Thymus (tissue), 11 donors: ENCODE data around the gene IFITM10. TPM values are rescaled to one million over a fixed set of nuclear protein-coding genes. Genes with fewer than 3 reads are reported as not detected.
A peak's percentile ranks its signal among the peaks of the same experiment; 100 is the strongest.

Experiments used
- DNase-seq, 9 donors: peaks; one replicate each; pipeline ENCODE4 v3.0.0-alpha.2; 2013; ENCODE audit warnings: low spot score in 9 of 9, low read depth in 6 of 9, missing footprints in 1 of 9
- H3K27ac ChIP-seq, 2 donors: one replicate each; pipeline ENCODE4 v1.5.1; 2013; ENCODE audit warnings: control low read depth in 1 of 2, low read depth in 1 of 2, low read length in 1 of 2, mild to moderate bottlenecking in 1 of 2, moderate library complexity in 1 of 2
- H3K27me3 ChIP-seq, 2 donors: one replicate each; pipeline ENCODE4 v1.5.1; 2013; ENCODE audit warnings: low read length in 1 of 2; ENCODE audit not compliant: control insufficient read depth in 2 of 2, insufficient read depth in 1 of 2
- H3K36me3 ChIP-seq, 2 donors: one replicate each; pipeline ENCODE4 v1.5.1; 2013; ENCODE audit warnings: low read length in 1 of 2, mild to moderate bottlenecking in 1 of 2, moderate library complexity in 1 of 2; ENCODE audit not compliant: control insufficient read depth in 2 of 2, insufficient read depth in 2 of 2
- H3K4me1 ChIP-seq, 2 donors: one replicate each; pipeline ENCODE4 v1.5.1; 2013; ENCODE audit warnings: low read length in 2 of 2; ENCODE audit not compliant: control insufficient read depth in 2 of 2, insufficient read depth in 2 of 2
- H3K4me3 ChIP-seq, 2 donors: one replicate each; pipeline ENCODE4 v1.5.1; 2013; ENCODE audit warnings: low read length in 2 of 2, control low read depth in 1 of 2, mild to moderate bottlenecking in 1 of 2
- H3K9me3 ChIP-seq, 2 donors: one replicate each; pipeline ENCODE4 v1.5.1; 2013; ENCODE audit warnings: low read length in 1 of 2, mild to moderate bottlenecking in 1 of 2; ENCODE audit not compliant: control insufficient read depth in 2 of 2, insufficient read depth in 1 of 2
- WGBS: extraction: QIAGEN DNeasy Blood & Tissue Kit; methylation state at CpG from one replicate; pipeline ENCODE4 v1.1.7; 2013; 5-methylcytosine and 5-hydroxymethylcytosine counted together
- polyA plus RNA-seq: library from polyadenylated mRNA; stranded (reverse); fragments of 200-250 nt; gene quantifications from one replicate; pipeline ENCODE4 v1.2.3, GENCODE V29; 2013
- total RNA-seq: library from RNA; stranded (reverse); fragments of 120-200 nt; gene quantifications from one replicate; pipeline ENCODE4 v1.2.4, GENCODE V29; 2013
- donor health status: healthy.

Gene IFITM10
- total and polyA plus RNA-seq, 2 donors = 0.14 to 0.80 TPM

GRCh38 chr11:1766719-1767398 lies 16.5 kb upstream of the IFITM10 start:
- no peak overlapping the region for H3K27ac ChIP-seq
- no peak for DNase-seq
- no peaks in the 10 kb centered on the region for H3K9me3 ChIP-seq
- H3K4me1 ChIP-seq = peaks cover 18 to 24% of the 10 kb centered on the region in 2 donors
- no peaks in the 10 kb centered on the region for H3K36me3 ChIP-seq
- WGBS = 98% methylated on average over 22 of the region's 22 CpGs
- H3K4me3 ChIP-seq = no peak overlapping the region
- peaks cover 0 to 2% of the 10 kb centered on the region in 2 donors for H3K27me3 ChIP-seq

- H3K36me3 ChIP-seq = peaks cover under 1 to 4% of the 10 kb centered on the region in 2 donors
- WGBS = 96% methylated on average over 28 of the region's 28 CpGs
These were observed 15.7 kb upstream of the IFITM10 start for GRCh38 chr11:1765871-1766718.

GRCh38 chr11:1763796-1764661 lies 13.6 kb upstream of the IFITM10 start, which contains the start of gene CTSD:
TSS of gene CTSD (minus strand) at chr11:1763927. CDS start at chr11:1763859, 68 bp downstream.
- DNase-seq = peak in 7 of 9 donors; percentile 57 to 84 (median 75)
- Histone ChIP-seq H3K9me3 (peaks cover 0 to 5% of the 10 kb centered on the region in 2 donors), H3K4me1 (peaks cover 22 to 40% of the 10 kb centered on the region in 2 donors), H3K36me3 (peaks cover 6 to 17% of the 10 kb centered on the region in 2 donors), H3K27me3 (no peaks in the 10 kb centered on the region), H3K4me3 (peak within 1 kb of the TSS; percentile 55 to 88), H3K27ac (peak within 1 kb of the TSS; percentile 55 to 68)
- 5% methylated on average over 85 of the region's 85 CpGs for WGBS

More at GRCh38 chr11:1765871-1766718, 15.7 kb upstream of the IFITM10 start:
- DNase-seq = no peak
- Histone ChIP-seq H3K9me3 (no peaks in the 10 kb centered on the region), H3K4me1 (peaks cover 22% of the 10 kb centered on the region in 2 donors), H3K27ac (no peak overlapping the region), H3K4me3 (no peak overlapping the region), H3K27me3 (no peaks in the 10 kb centered on the region)

GRCh38 chr11:1763336-1763795 lies 13.0 kb upstream of the IFITM10 start:
- Histone ChIP-seq H3K4me1 (peaks cover 28 to 46% of the 10 kb centered on the region in 2 donors), H3K9me3 (peaks cover 0 to 5% of the 10 kb centered on the region in 2 donors)
- no peak for DNase-seq

GRCh38 chr11:1762537-1763302 lies 12.3 kb upstream of the IFITM10 start:
- Histone ChIP-seq H3K27me3 (no peaks in the 10 kb centered on the region), H3K36me3 (peaks cover 11 to 21% of the 10 kb centered on the region in 2 donors), H3K4me3 (peak overlapping the region; percentile 55 to 88), H3K27ac (peak overlapping the region; percentile 53 to 55), H3K9me3 (peaks cover 0 to 5% of the 10 kb centered on the region in 2 donors), H3K4me1 (peaks cover 34 to 53% of the 10 kb centered on the region in 2 donors)
- no peak for DNase-seq
- 54% methylated on average over 16 of the region's 16 CpGs for WGBS

More at GRCh38 chr11:1763336-1763795, 13.0 kb upstream of the IFITM10 start:
- WGBS = 1% methylated on average over 32 of the region's 32 CpGs
- Histone ChIP-seq H3K27me3 (no peaks in the 10 kb centered on the region), H3K27ac (peak overlapping the region; percentile 41 to 68), H3K36me3 (peaks cover 11 to 21% of the 10 kb centered on the region in 2 donors), H3K4me3 (peak overlapping the region; percentile 55 to 88)

- 84% methylated on average over 12 of the region's 12 CpGs for WGBS
- peaks cover 0 to 5% of the 10 kb centered on the region in 2 donors for H3K9me3 ChIP-seq
- no peaks in the 10 kb centered on the region for H3K27me3 ChIP-seq
- peaks cover 41 to 60% of the 10 kb centered on the region in 2 donors for H3K4me1 ChIP-seq
- peaks cover 14 to 24% of the 10 kb centered on the region in 2 donors for H3K36me3 ChIP-seq
- peak overlapping the region; percentile 55 to 88 for H3K4me3 ChIP-seq
- DNase-seq = peak in 1 of 9 donors; percentile 26
- H3K27ac ChIP-seq = peak overlapping the region; percentile 3 to 32
These were observed 11.6 kb upstream of the IFITM10 start for GRCh38 chr11:1761857-1762536.

- Histone ChIP-seq H3K27ac (peak overlapping the region; percentile 37 to 61), H3K27me3 (no peaks in the 10 kb centered on the region), H3K36me3 (peaks cover 19 to 29% of the 10 kb centered on the region in 2 donors), H3K4me1 (peaks cover 49 to 67% of the 10 kb centered on the region in 2 donors), H3K4me3 (no peak overlapping the region), H3K9me3 (peaks cover 0 to 5% of the 10 kb centered on the region in 2 donors)
- DNase-seq = no peak
- WGBS = 94% methylated on average over 28 of the region's 28 CpGs
These were observed 10.9 kb upstream of the IFITM10 start for GRCh38 chr11:1761110-1761856.
